Cerebellar nuclear complex (tissue), 1 donor: ENCODE data around the gene RDH5.

Source experiments
- DNase-seq, 2 experiments: peaks; one replicate each; lab custom pipeline; 2025; lab: John Stamatoyannopoulos, UW

RDH5 gene

GRCh38 chr12:55696141-55696540 lies 24.1 kb upstream of the RDH5 start:
- no peak for DNase-seq

- no peak for DNase-seq
These were observed 23.3 kb upstream of the RDH5 start for GRCh38 chr12:55696796-55697462.

GRCh38 chr12:55697686-55698085 lies 22.5 kb upstream of the RDH5 start:
- no peak for DNase-seq

GRCh38 chr12:55698241-55698955 lies 21.8 kb upstream of the RDH5 start:
- no peak for DNase-seq

GRCh38 chr12:55698965-55699364 lies 21.2 kb upstream of the RDH5 start:
- DNase-seq, result no peak

- no peak for DNase-seq
These were observed 20.6 kb upstream of the RDH5 start for GRCh38 chr12:55699471-55700055.

- DNase-seq, result no peak
These were observed 19.8 kb upstream of the RDH5 start for GRCh38 chr12:55700255-55701018.

GRCh38 chr12:55702861-55703260 lies 17.3 kb upstream of the RDH5 start:
- no peak for DNase-seq

- DNase-seq, result no peak
These were observed 16.9 kb upstream of the RDH5 start for GRCh38 chr12:55703288-55703687.

- DNase-seq, result no peak
These were observed 16.1 kb upstream of the RDH5 start for GRCh38 chr12:55703901-55704761.

GRCh38 chr12:55704824-55705718 lies 15.1 kb upstream of the RDH5 start:
- no peak for DNase-seq

GRCh38 chr12:55705782-55706402 lies 14.3 kb upstream of the RDH5 start:
- no peak for DNase-seq

GRCh38 chr12:55706568-55707218 lies 13.5 kb upstream of the RDH5 start:
- DNase-seq, result no peak

- no peak for DNase-seq
These were observed 12.9 kb upstream of the RDH5 start for GRCh38 chr12:55707219-55707671.

GRCh38 chr12:55707841-55708694 lies 12.1 kb upstream of the RDH5 start, which contains the start of gene ITGA7:
ITGA7 (minus strand) TSS chr12:55707904; CDS start chr12:55707682, 222 bp downstream.
- no peak for DNase-seq

- DNase-seq, result no peak
These were observed 11.4 kb upstream of the RDH5 start for GRCh38 chr12:55708695-55709233.

- no peak for DNase-seq
These were observed 8.2 kb upstream of the RDH5 start for GRCh38 chr12:55711786-55712553.
